NT2/D1 (cell line): ENCODE data around the gene COL21A1.

Experiments used
- SUZ12 ChIP-seq: IDR thresholded peaks from 2 replicates; pipeline ENCODE4 v1.6.1; 2011; ENCODE audit not compliant: insufficient read length, insufficient read depth; ENCODE audit errors: extremely low read depth
- YY1 ChIP-seq: IDR thresholded peaks from 2 replicates; pipeline ENCODE4 v1.6.1; 2011; ENCODE audit not compliant: insufficient read length, insufficient read depth
- ZNF274 ChIP-seq: IDR thresholded peaks from 2 replicates; pipeline ENCODE4 v1.6.1; 2011; ENCODE audit warnings: mild to moderate bottlenecking, low read depth, low read length

DNA sequence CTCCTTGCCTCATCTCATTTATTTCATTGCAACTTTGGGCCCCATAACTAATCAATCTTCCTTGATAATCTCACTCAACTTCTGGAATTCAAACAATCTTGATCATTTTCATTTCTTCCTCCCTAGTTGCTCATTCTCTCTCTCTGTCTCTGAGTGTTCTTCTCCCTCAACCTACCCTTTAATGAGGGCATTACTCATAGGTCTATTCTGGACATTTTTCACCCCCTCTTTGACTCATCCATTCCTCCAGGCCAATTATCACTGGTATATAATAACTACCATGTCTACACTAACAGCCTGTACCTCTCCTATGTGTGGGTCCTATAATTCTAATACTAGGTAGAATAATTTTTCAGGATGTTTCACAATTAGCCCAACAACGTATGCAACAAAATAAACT, 78.8 kb downstream of the COL21A1 start:
- TF ChIP-seq ZNF274, result no peak
- TF ChIP-seq YY1, result no peak
- TF ChIP-seq SUZ12, result no peak
